AG10803 (cell line): ENCODE data around the gene TPO.

ENCODE experiments used
- DNase-seq: peaks from one replicate; pipeline ENCODE4 v3.0.0; 2010; ENCODE audit warnings: low read depth
- H3K4me3 ChIP-seq: 2 replicates; pipeline ENCODE4 v1.5.1; 2011; ENCODE audit warnings: mild to moderate bottlenecking, low read length, control low read depth
- TF ChIP-seq, protein P1 (sequence below): conservative IDR thresholded peaks from 2 replicates; pipeline ENCODE4 v1.5.1; 2011; ENCODE audit warnings: mild to moderate bottlenecking, low read length, control low read depth, inconsistent platforms

The TPO gene

DNA sequence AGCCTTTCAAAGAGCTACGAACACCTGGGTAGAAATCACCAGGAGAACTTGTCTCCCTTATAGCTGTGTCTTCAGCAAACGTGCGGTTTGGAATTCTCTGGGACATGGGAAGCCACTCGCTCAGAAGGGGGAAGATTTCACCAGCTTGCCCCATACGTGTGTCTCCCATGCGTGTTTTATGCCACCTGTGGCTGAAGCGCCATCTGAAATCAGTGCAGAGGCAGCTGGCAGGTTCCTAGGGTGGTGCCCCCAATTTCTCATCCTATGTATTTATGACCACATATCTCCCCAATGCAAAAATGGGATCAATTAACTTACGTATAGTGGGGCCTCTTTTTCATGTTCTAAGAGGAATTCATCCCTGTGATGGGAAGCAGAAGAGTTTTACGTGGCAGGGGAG, 81.6 kb downstream of the TPO start:
- TF ChIP-seq, protein P1, sequence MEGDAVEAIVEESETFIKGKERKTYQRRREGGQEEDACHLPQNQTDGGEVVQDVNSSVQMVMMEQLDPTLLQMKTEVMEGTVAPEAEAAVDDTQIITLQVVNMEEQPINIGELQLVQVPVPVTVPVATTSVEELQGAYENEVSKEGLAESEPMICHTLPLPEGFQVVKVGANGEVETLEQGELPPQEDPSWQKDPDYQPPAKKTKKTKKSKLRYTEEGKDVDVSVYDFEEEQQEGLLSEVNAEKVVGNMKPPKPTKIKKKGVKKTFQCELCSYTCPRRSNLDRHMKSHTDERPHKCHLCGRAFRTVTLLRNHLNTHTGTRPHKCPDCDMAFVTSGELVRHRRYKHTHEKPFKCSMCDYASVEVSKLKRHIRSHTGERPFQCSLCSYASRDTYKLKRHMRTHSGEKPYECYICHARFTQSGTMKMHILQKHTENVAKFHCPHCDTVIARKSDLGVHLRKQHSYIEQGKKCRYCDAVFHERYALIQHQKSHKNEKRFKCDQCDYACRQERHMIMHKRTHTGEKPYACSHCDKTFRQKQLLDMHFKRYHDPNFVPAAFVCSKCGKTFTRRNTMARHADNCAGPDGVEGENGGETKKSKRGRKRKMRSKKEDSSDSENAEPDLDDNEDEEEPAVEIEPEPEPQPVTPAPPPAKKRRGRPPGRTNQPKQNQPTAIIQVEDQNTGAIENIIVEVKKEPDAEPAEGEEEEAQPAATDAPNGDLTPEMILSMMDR, result no peak
- DNase-seq, result no peak
- no peak overlapping the region for H3K4me3 ChIP-seq

- no peak for DNase-seq
- TF ChIP-seq, protein P1, result no peak
- no peak overlapping the region for H3K4me3 ChIP-seq
Observed at GRCh38 chr2:1495676-1496358, 82.6 kb downstream of the TPO start.

GRCh38 chr2:1496359-1496821, 83.1 kb downstream of the TPO start:
- TF ChIP-seq, protein P1, result no peak
- H3K4me3 ChIP-seq, result no peak overlapping the region
- DNase-seq, result no peak

- no peak for DNase-seq
Observed at GRCh38 chr2:1497122-1497611, 83.9 kb downstream of the TPO start.

GRCh38 chr2:1498176-1498575, 84.9 kb downstream of the TPO start:
- no peak for DNase-seq
- TF ChIP-seq, protein P1, result no peak
- H3K4me3 ChIP-seq, result no peak overlapping the region

More at GRCh38 chr2:1497122-1497611, 83.9 kb downstream of the TPO start:
- TF ChIP-seq, protein P1, result no peak
- no peak overlapping the region for H3K4me3 ChIP-seq

DNA sequence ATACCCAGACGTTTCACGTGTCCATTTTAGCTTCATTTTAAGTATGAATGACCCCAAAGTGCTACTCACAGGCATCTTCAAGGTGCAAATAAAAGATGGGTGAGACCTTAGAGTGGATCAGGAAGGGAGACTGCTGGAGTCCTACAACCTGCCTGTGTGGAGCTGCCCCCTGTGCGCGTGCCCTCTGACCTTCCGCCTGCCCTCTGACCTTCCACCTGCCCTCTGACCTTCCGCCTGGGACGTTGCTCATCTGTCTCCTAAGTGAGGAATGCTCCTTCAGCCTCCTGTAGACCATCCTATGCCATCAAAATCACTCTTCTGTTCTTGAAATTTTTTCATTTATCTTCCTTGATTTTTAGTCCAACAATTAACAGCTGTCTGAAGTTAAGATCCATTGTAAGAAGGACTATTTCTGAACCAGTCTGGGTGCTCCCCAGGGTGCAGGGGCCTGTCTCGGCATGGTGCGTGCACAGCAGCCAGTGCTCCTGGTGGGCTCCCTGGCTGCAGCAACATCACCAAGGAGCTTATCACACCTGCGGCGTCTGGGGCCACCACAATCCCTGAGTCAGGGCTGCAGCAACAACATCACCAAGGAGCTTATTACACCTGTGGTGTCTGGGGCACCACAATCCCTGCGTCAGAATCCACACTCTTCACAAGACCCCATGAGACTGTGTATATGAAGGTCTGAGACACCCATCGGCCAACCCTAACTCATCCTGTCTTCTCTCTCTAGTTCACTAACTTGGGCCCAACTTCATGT, 86.0 kb downstream of the TPO start:
- TF ChIP-seq, protein P1, result no peak
- H3K4me3 ChIP-seq, result no peak overlapping the region
- no peak for DNase-seq
